Heart right ventricle (tissue), 16 donors: Measurements from ENCODE around the gene PRSS1. TPM values are rescaled to one million over a fixed set of nuclear protein-coding genes. Genes with fewer than 3 reads are reported as not detected.

Experiments
- ATAC-seq, 8 donors: fragments of 200-7000 bp; cut with Tn5 transposase; one replicate each; pipeline ENCODE4 v1.9.1; 2020; ENCODE audit warnings: mild to moderate bottlenecking in 8 of 8, moderate library complexity in 8 of 8, moderate number of reproducible peaks in 1 of 8
- DNase-seq, 2 donors: peaks; one replicate each; pipeline ENCODE4 v3.0.0-alpha.2; 2020
- H3K27ac ChIP-seq, 10 donors: fragments of 200-600 bp; sonication (generic) in 2 of 10; one replicate each; pipeline versions ENCODE4 v1.5.0 to v1.8.0; 2020 to 2022; ENCODE audit warnings: mild to moderate bottlenecking in 3 of 10
- H3K27me3 ChIP-seq, 7 donors: fragments of 200-600 bp; one replicate each; pipeline ENCODE4 v1.8.0; 2021 to 2022; ENCODE audit warnings: mild to moderate bottlenecking in 2 of 7
- H3K36me3 ChIP-seq, 9 donors: fragments of 200-600 bp; sonication (generic) in 1 of 9; one replicate each; pipeline versions ENCODE4 v1.5.0 to v1.8.0; 2020 to 2022; ENCODE audit warnings: mild to moderate bottlenecking in 2 of 9
- H3K4me1 ChIP-seq, 9 donors: fragments of 200-600 bp; sonication (generic) in 1 of 9; one replicate each; pipeline versions ENCODE4 v1.5.0 to v1.8.0; 2020 to 2022; ENCODE audit warnings: mild to moderate bottlenecking in 4 of 9
- H3K4me3 ChIP-seq, 10 donors: fragments of 200-600 bp; sonication (generic) in 2 of 10; one replicate each; pipeline versions ENCODE4 v1.5.0 to v1.8.0; 2020 to 2022; ENCODE audit warnings: mild to moderate bottlenecking in 7 of 10, moderate library complexity in 2 of 10
- H3K9me3 ChIP-seq, 11 donors: fragments of 200-600 bp in 10 of 11; sonication (generic) in 2 of 11; one replicate each; pipeline versions ENCODE4 v1.5.0 to v1.8.0; 2013 to 2022; ENCODE audit warnings: mild to moderate bottlenecking in 2 of 11, control low read depth in 1 of 11, moderate library complexity in 1 of 11
- CTCF ChIP-seq, 9 donors: fragments of 200-600 bp; sonication (generic) in 2 of 9; IDR thresholded peaks; one replicate each; pipeline versions ENCODE4 v1.5.0 to v1.8.0; 2021 to 2022; ENCODE audit warnings: antibody characterized with exemption in 9 of 9, mild to moderate bottlenecking in 5 of 9, moderate library complexity in 1 of 9
- WGBS, 2 donors: extraction: QIAGEN DNeasy Blood & Tissue Kit; methylation state at CpG; one replicate each; pipeline ENCODE4 v1.1.7; 2013; ENCODE audit warnings: inconsistent platforms in 1 of 2; 5-methylcytosine and 5-hydroxymethylcytosine counted together
- intact Hi-C, 10 donors: fragments of 100-400 bp; cut with DNase I; formaldehyde crosslinking; loops; one replicate each; pipeline versions ENCODE4 v1.11.1 to v1.14.2; 2022
- polyA plus RNA-seq, 2 donors: library from polyadenylated mRNA; stranded (reverse); fragments of 200-250 nt; gene quantifications; one replicate each; pipeline ENCODE4 v1.2.3, GENCODE V29; 2013
- total RNA-seq, 10 donors: library from RNA; stranded (reverse); fragmentation: NEBNext Ultra II Directional in 3 of 10; extraction: Animal tissue kit (Norgen Biotek cat#: 25700) in 3 of 10; gene quantifications; one replicate each; pipeline versions ENCODE4 v1.2.1 to v1.2.4, GENCODE V29; 2021 to 2023
- donor health status: Arrhythmogenic right ventricular cardiomyopathy.
- donor health status: ischemic (EF 13 %, LVEDD 7.1; RV severe dilation, severe dysfunction).
- donor health status: healthy with polysubstance abuse.
- donor health status: DM: no; HTN: yes; CAD: no.
- donor health status: DM: no; HTN: no; CAD: no.
- donor health status: ischemic (EF 25% LVEDD 6.9; RV normal size, moderate dysfunction).
- donor health status: ischemic (EF 25% LVEDD 5.7; RV mildly dilated, moderate dysfunction).
- donor health status: healthy.
- donor health status: DM: yes; HTN: yes; CAD: no.
- donor health status: Ischemic cardiomyopathy.
- donor health status: ischemic (EF 35%, LVEDD 5.7; RV mildly dilated, moderate dysfunction).
- donor health status: nonischemic (EF 11% LVEDD 7.7; RV severe dilation, severe dysfunction).
- donor health status: DM: yes; HTN: yes; CAD: no.
- donor health status: PGD.
- donor health status: ischemic (EF 29% LVEDD 5.4; RV normal size, mild dysfunction).
- donor health status: nonischemic (EF 23%, LVEDD 6.1; RV moderate dilation, normal function).

Gene PRSS1
- total and polyA plus RNA-seq, 12 donors: 0.75 to 4.3 (median 3.7) TPM; not detected in 4

- Histone ChIP-seq H3K4me3 (peak overlapping the region in 1 of 10 donors; percentile 35), H3K27me3 (peaks cover 0 to 43% (median 17%) of the 10 kb centered on the region in 7 donors), H3K36me3 (no peaks in the 10 kb centered on the region), H3K9me3 (no peaks in the 10 kb centered on the region), H3K27ac (peak overlapping the region in 1 of 10 donors; percentile 76), H3K4me1 (no peaks in the 10 kb centered on the region)
- DNase-seq (no peak), ATAC-seq (no peak)
- 66 to 78% methylated on average over 2 of the region's 2 CpGs for WGBS, 2 donors
- intact Hi-C loops: loop anchor here in 6 of 10 donors (10.0 kb wide), 5 partner anchors 75 to 185 kb away; no protein-coding TSS in a partner anchor
- no peak for TF ChIP-seq CTCF (IDR thresholded peaks at IDR 0.05)
Measured at GRCh38 chr7:142789441-142789840, 40.2 kb downstream of the PRSS1 start.

DNA sequence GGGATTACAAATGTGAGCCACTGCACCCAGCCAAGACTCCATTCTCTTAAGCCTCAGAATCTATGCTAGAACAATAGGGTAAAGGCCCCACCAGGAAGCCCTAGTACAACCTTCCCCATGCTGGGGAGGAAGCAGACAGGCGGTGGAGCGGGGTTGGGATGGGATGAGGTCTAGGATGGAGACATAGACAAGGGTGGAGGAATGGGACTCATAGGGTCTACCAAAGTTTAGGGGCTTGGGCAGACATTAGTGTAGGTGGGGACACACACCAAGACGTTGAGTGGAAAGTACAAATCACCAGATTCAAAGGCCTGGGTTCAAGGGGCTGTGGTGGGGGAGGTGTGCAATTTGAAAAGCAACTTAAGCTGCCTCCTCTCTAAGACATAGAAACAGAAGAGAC is 40.8 kb downstream of the PRSS1 start:
- DNase-seq (no peak), ATAC-seq (no peak)
- no peak for TF ChIP-seq CTCF (IDR thresholded peaks at IDR 0.05)
- Histone ChIP-seq H3K4me3 (peak overlapping the region in 1 of 10 donors; percentile 35), H3K36me3 (no peaks in the 10 kb centered on the region), H3K4me1 (no peaks in the 10 kb centered on the region), H3K9me3 (no peaks in the 10 kb centered on the region), H3K27me3 (peaks cover 0 to 50% (median 23%) of the 10 kb centered on the region in 7 donors), H3K27ac (peak overlapping the region in 1 of 10 donors; percentile 76)
- 71 to 83% methylated on average over 3 of the region's 3 CpGs for WGBS, 2 donors
- intact Hi-C loops: no loop called here

DNA sequence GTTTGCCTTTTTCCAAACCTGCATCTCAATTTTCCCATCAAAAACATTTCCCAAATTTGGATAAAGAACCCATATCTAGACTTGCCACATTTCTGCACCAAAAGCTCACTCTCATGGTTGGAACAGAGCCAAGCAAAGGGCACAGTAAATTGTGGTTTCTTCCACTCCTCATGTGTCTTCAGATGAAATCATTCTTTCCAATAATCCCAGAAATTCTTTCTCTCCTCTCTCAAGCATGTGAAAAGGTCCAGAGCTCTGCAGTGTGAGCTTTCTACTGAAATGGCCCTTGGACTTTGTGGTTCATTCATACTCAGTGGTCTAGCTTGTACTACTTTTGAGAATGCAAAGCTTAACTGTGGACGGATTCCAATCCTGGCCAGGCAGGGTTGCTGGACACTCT is 41.3 kb downstream of the PRSS1 start:
- Histone ChIP-seq H3K36me3 (no peaks in the 10 kb centered on the region), H3K27me3 (peaks cover 0 to 52% (median 28%) of the 10 kb centered on the region in 7 donors), H3K4me1 (no peaks in the 10 kb centered on the region), H3K27ac (peak overlapping the region in 1 of 10 donors; percentile 76), H3K4me3 (peak overlapping the region in 1 of 10 donors; percentile 35), H3K9me3 (no peaks in the 10 kb centered on the region)
- TF ChIP-seq CTCF (IDR thresholded peaks at IDR 0.05): no peak
- intact Hi-C loops: no loop called here
- no peak for DNase-seq
- WGBS, 2 donors: 78 to 87% methylated on average over 1 of the region's 1 CpG
- ATAC-seq: no peak

DNA sequence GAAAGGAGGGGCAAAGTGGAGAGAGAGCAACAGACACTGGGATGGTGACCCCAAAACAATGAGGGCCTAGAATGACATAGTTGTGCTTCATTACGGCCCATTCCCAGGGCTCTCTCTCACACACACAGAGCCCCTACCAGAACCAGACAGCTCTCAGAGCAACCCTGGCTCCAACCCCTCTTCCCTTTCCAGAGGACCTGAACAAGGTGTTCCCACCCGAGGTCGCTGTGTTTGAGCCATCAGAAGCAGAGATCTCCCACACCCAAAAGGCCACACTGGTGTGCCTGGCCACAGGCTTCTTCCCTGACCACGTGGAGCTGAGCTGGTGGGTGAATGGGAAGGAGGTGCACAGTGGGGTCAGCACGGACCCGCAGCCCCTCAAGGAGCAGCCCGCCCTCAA is 42.2 kb downstream of the PRSS1 start:
- Histone ChIP-seq H3K27me3 (peaks cover 4 to 58% (median 37%) of the 10 kb centered on the region in 7 donors), H3K4me1 (peaks cover 0 to 3% (median 2%) of the 10 kb centered on the region in 9 donors), H3K9me3 (no peaks in the 10 kb centered on the region), H3K36me3 (no peaks in the 10 kb centered on the region), H3K27ac (peak overlapping the region in 1 of 10 donors; percentile 76), H3K4me3 (no peak overlapping the region)
- DNase-seq (no peak), ATAC-seq (no peak)
- intact Hi-C loops: no loop called here
- 77 to 82% methylated on average over 7 of the region's 7 CpGs for WGBS, 2 donors
- no peak for TF ChIP-seq CTCF (IDR thresholded peaks at IDR 0.05)
